Osteocyte (in vitro differentiated cells): Measurements from ENCODE around the gene IGF2BP1. TPM values are rescaled to one million over a fixed set of nuclear protein-coding genes. Genes with fewer than 3 reads are reported as not detected.
"Not testable (repeated sequence)": the region's sequence is repeated elsewhere in the genome, so short reads cannot be mapped to it uniquely, and the experiment has no call there.

Source experiments
- DNase-seq: peaks from one replicate; pipeline ENCODE4 v3.0.0; 2021; ENCODE audit warnings: mixed read lengths; ENCODE audit not compliant: unreplicated experiment; ENCODE audit errors: extremely low spot score
- H3K27ac Mint-ChIP-seq: one replicate; pipeline ENCODE4 v1.8.0; 2021; ENCODE audit warnings: mild to moderate bottlenecking, mixed read lengths; ENCODE audit not compliant: unreplicated experiment
- H3K27me3 Mint-ChIP-seq: one replicate; pipeline ENCODE4 v1.8.0; 2021; ENCODE audit warnings: mixed read lengths; ENCODE audit not compliant: unreplicated experiment
- H3K36me3 Mint-ChIP-seq: one replicate; pipeline ENCODE4 v1.8.0; 2021; ENCODE audit warnings: mixed read lengths; ENCODE audit not compliant: unreplicated experiment
- H3K4me1 Mint-ChIP-seq: one replicate; pipeline ENCODE4 v1.8.0; 2021; ENCODE audit warnings: mixed read lengths; ENCODE audit not compliant: unreplicated experiment
- H3K4me3 Mint-ChIP-seq: one replicate; pipeline ENCODE4 v1.8.0; 2021; ENCODE audit warnings: mild to moderate bottlenecking, moderate library complexity, mixed read lengths; ENCODE audit not compliant: unreplicated experiment
- H3K9me3 Mint-ChIP-seq: one replicate; pipeline ENCODE4 v1.8.0; 2021; ENCODE audit warnings: mixed read lengths; ENCODE audit not compliant: unreplicated experiment
- CTCF ChIP-seq: fragments of 200-600 bp; sonication (generic); IDR thresholded peaks from 2 replicates; pipeline ENCODE4 v1.5.0; 2021; ENCODE audit warnings: antibody characterized with exemption, mild to moderate bottlenecking, moderate library complexity
- total RNA-seq: library from RNA; stranded (reverse); gene quantifications from 2 replicates; pipeline ENCODE4 v1.2.1, GENCODE V29; 2021

Gene IGF2BP1
- total RNA-seq, 1 donor from 2014 or later: 47.6 TPM

- no peak overlapping the region for H3K4me3 Mint-ChIP-seq
- no peak overlapping the region for H3K27ac Mint-ChIP-seq
- TF ChIP-seq CTCF: no peak
- DNase-seq: no peak
- peaks cover 4% of the 10 kb centered on the region for H3K4me1 Mint-ChIP-seq
- no peaks in the 10 kb centered on the region for H3K36me3 Mint-ChIP-seq
- no peaks in the 10 kb centered on the region for H3K9me3 Mint-ChIP-seq
- H3K27me3 Mint-ChIP-seq: no peaks in the 10 kb centered on the region
Measured at GRCh38 chr17:49101054-49101534, 103.9 kb downstream of the IGF2BP1 start.

GRCh38 chr17:49103360-49103759 lies 106.2 kb downstream of the IGF2BP1 start:
- H3K27ac Mint-ChIP-seq, DNase-seq, H3K9me3 Mint-ChIP-seq, H3K36me3 Mint-ChIP-seq, H3K27me3 Mint-ChIP-seq, H3K4me3 Mint-ChIP-seq: not testable (repeated sequence)
- H3K4me1 Mint-ChIP-seq: peaks cover 19% of the 10 kb centered on the region

GRCh38 chr17:49104511-49105074 lies 107.4 kb downstream of the IGF2BP1 start:
- H3K9me3 Mint-ChIP-seq: no peaks in the 10 kb centered on the region
- no peak overlapping the region for H3K27ac Mint-ChIP-seq
- H3K4me1 Mint-ChIP-seq: peaks cover 30% of the 10 kb centered on the region

More at GRCh38 chr17:49104511-49105074, 107.4 kb downstream of the IGF2BP1 start:
- DNase-seq: peak; percentile 23
- Mint-ChIP-seq H3K36me3 (no peaks in the 10 kb centered on the region), H3K27me3 (no peaks in the 10 kb centered on the region), H3K4me3 (no peak overlapping the region)
- no peak for TF ChIP-seq CTCF

Other genes with a start within 250 kb of the IGF2BP1 start
- not detected in 2 replicates for gene TTLL6, start 180.2 kb upstream of the IGF2BP1 start, total RNA-seq
- 94.4 and 102 TPM in 2 replicates for gene CALCOCO2, start 166.3 kb upstream of the IGF2BP1 start, total RNA-seq
- gene ATP5MC1, start 104.6 kb upstream of the IGF2BP1 start, total RNA-seq: 42.3 and 44.2 TPM in 2 replicates
- gene UBE2Z, start 89.0 kb upstream of the IGF2BP1 start, total RNA-seq: 100 and 102 TPM in 2 replicates
- gene SNF8, start 52.5 kb upstream of the IGF2BP1 start, total RNA-seq: 125 and 135 TPM in 2 replicates
- not detected in 2 replicates for gene GIP, start 28.8 kb upstream of the IGF2BP1 start, total RNA-seq
- gene B4GALNT2, start 135.4 kb downstream of the IGF2BP1 start, total RNA-seq: 0.03 TPM in 2 replicates
- gene GNGT2, start 213.2 kb downstream of the IGF2BP1 start, total RNA-seq: not detected in 2 replicates
- gene ABI3, start 213.3 kb downstream of the IGF2BP1 start, total RNA-seq: 0.19 TPM in 1 of 2 replicates, not detected in the other
- gene PHOSPHO1, start 233.4 kb downstream of the IGF2BP1 start, total RNA-seq: not detected in 2 replicates